ENCODE measurements around the gene DST.

The DST gene

GRCh38 chr6:56642366-56643261 is at the start of gene DST:
DST (minus strand) TSS chr6:56642889.
- Histone ChIP-seq H3K4me1 (ENCODE audit: insufficient read depth, low read length, poor library complexity, severe bottlenecking) (no peaks in the 10 kb centered on the region), H3K9me2 (replicated peaks; ENCODE audit: low read depth, low read length) (no peaks in the 10 kb centered on the region), H3K36me3 (ENCODE audit: insufficient read depth, low read length) (peaks cover 54% of the 10 kb centered on the region), H3K9me3 (ENCODE audit: insufficient read depth, low read depth, low read length) (no peaks in the 10 kb centered on the region), H3K27me3 (ENCODE audit: insufficient read depth, low read length, poor library complexity, severe bottlenecking) (no peaks in the 10 kb centered on the region), H3K4me2 (ENCODE audit: low read depth, low read length, poor library complexity, severe bottlenecking) (no peak within 1 kb of the TSS), H2AFZ (ENCODE audit: low read length) (no peak within 1 kb of the TSS), H3K4me3 (ENCODE audit: low read length, poor library complexity, severe bottlenecking) (no peak within 1 kb of the TSS), H3F3A (ENCODE audit: low read depth) (no peaks in the 10 kb centered on the region), H4K20me1 (ENCODE audit: insufficient read depth, low read length, poor library complexity, severe bottlenecking) (no peaks in the 10 kb centered on the region), H3K79me2 (ENCODE audit: insufficient read depth, low read length) (no peaks in the 10 kb centered on the region), H3K9ac (ENCODE audit: low read depth, low read length, poor library complexity, severe bottlenecking) (no peak within 1 kb of the TSS)
- TF ChIP-seq EZH2phosphoT487 (IDR thresholded peaks at IDR 0.05; ENCODE audit: borderline replicate concordance) = no peak
- TF ChIP-seq CTCF (conservative IDR thresholded peaks at IDR 0.05; ENCODE audit: low read length) = no peak

- H3K79me2 ChIP-seq (ENCODE audit: insufficient read depth, low read length) = no peaks in the 10 kb centered on the region
- no peak overlapping the region for H3K9ac ChIP-seq (ENCODE audit: low read depth, low read length, poor library complexity, severe bottlenecking)
- no peaks in the 10 kb centered on the region for H4K20me1 ChIP-seq (ENCODE audit: insufficient read depth, low read length, poor library complexity, severe bottlenecking)
- no peaks in the 10 kb centered on the region for H3K36me3 ChIP-seq (ENCODE audit: insufficient read depth, low read length)
- H3K4me2 ChIP-seq (ENCODE audit: low read depth, low read length, poor library complexity, severe bottlenecking) = no peak overlapping the region
- H3F3A ChIP-seq (ENCODE audit: low read depth) = no peaks in the 10 kb centered on the region
- H3K27me3 ChIP-seq (ENCODE audit: insufficient read depth, low read length, poor library complexity, severe bottlenecking) = no peaks in the 10 kb centered on the region
- H3K9me2 ChIP-seq (replicated peaks; ENCODE audit: low read depth, low read length) = no peaks in the 10 kb centered on the region
- H3K4me3 ChIP-seq (ENCODE audit: low read length, poor library complexity, severe bottlenecking) = no peak overlapping the region
- H3K4me1 ChIP-seq (ENCODE audit: insufficient read depth, low read length, poor library complexity, severe bottlenecking) = no peaks in the 10 kb centered on the region
- H3K9me3 ChIP-seq (ENCODE audit: insufficient read depth, low read depth, low read length) = no peaks in the 10 kb centered on the region
- no peak overlapping the region for H2AFZ ChIP-seq (ENCODE audit: low read length)
- TF ChIP-seq EZH2phosphoT487 (IDR thresholded peaks at IDR 0.05; ENCODE audit: borderline replicate concordance) (no peak), CTCF (conservative IDR thresholded peaks at IDR 0.05; ENCODE audit: low read length) (no peak)
Measured at GRCh38 chr6:56691814-56692213, 49.1 kb upstream of the DST start.

- Histone ChIP-seq H3K9me3 (ENCODE audit: insufficient read depth, low read depth, low read length) (no peaks in the 10 kb centered on the region), H3K36me3 (ENCODE audit: insufficient read depth, low read length) (no peaks in the 10 kb centered on the region), H3K4me3 (ENCODE audit: low read length, poor library complexity, severe bottlenecking) (no peak overlapping the region), H3K79me2 (ENCODE audit: insufficient read depth, low read length) (no peaks in the 10 kb centered on the region), H3K9ac (ENCODE audit: low read depth, low read length, poor library complexity, severe bottlenecking) (no peak overlapping the region), H3K4me2 (ENCODE audit: low read depth, low read length, poor library complexity, severe bottlenecking) (no peak overlapping the region), H2AFZ (ENCODE audit: low read length) (no peak overlapping the region), H3K27me3 (ENCODE audit: insufficient read depth, low read length, poor library complexity, severe bottlenecking) (no peaks in the 10 kb centered on the region), H3K9me2 (replicated peaks; ENCODE audit: low read depth, low read length) (no peaks in the 10 kb centered on the region), H4K20me1 (ENCODE audit: insufficient read depth, low read length, poor library complexity, severe bottlenecking) (no peaks in the 10 kb centered on the region), H3K4me1 (ENCODE audit: insufficient read depth, low read length, poor library complexity, severe bottlenecking) (no peaks in the 10 kb centered on the region), H3F3A (ENCODE audit: low read depth) (no peaks in the 10 kb centered on the region)
- TF ChIP-seq EZH2phosphoT487 (IDR thresholded peaks at IDR 0.05; ENCODE audit: borderline replicate concordance) (no peak), CTCF (conservative IDR thresholded peaks at IDR 0.05; ENCODE audit: low read length) (no peak)
Measured at GRCh38 chr6:56691286-56691595, 48.6 kb upstream of the DST start.

All from Loucy (cell line).